Measurements from ENCODE around the gene SPEF1. TPM values are rescaled to one million over a fixed set of nuclear protein-coding genes. Genes with fewer than 3 reads are reported as not detected.
A peak's percentile ranks its signal among the peaks of the same experiment; 100 is the strongest.

SPEF1 gene
- total and polyA plus RNA-seq, 2 of the 13 experiments (the other 11 are each of a cell fraction or from before 2014, with no cell fraction given), result 0.11 to 0.27 TPM

- no peak for TF ChIP-seq ZNF468 (CRISPR knock-in tag; IDR thresholded peaks at IDR 0.05)
- no peak for TF ChIP-seq ZNF777 (CRISPR knock-in tag; IDR thresholded peaks at IDR 0.05)
- peak; percentile 6 to 69; a peak in 3 of 4 replicates for TF ChIP-seq REST (IDR thresholded peaks at IDR 0.05; ENCODE audit: borderline replicate concordance in 1 of 2, low read depth in 1 of 2, low read length in 2 of 2)
- no peak for TF ChIP-seq TRAFD1 (CRISPR knock-in tag; IDR thresholded peaks at IDR 0.05; ENCODE audit: borderline replicate concordance)
- no peak for TF ChIP-seq NFRKB (IDR thresholded peaks at IDR 0.05)
- no peak for TF ChIP-seq ZNF101 (CRISPR knock-in tag; IDR thresholded peaks at IDR 0.05; ENCODE audit: borderline replicate concordance, low read depth)
- TF ChIP-seq FOXK1 (CRISPR knock-in tag; IDR thresholded peaks at IDR 0.05; ENCODE audit: borderline replicate concordance, low read depth), result 0 out of 2 replicates have a peak, but pooled peaks have one; percentile 2
Measured at GRCh38 chr20:3787324-3788014, 6.2 kb upstream of the SPEF1 start (continued).
